AG09319 (cell line): ENCODE measurements around the gene ATP9A.

Experiments used
- DNase-seq: peaks from one replicate; pipeline ENCODE4 v3.0.0-alpha.2; 2010; ENCODE audit warnings: low read depth; ENCODE audit errors: extremely low read depth
- CTCF ChIP-seq: IDR thresholded peaks from 2 replicates; pipeline ENCODE4 v1.5.1; 2011; ENCODE audit warnings: low read depth, mild to moderate bottlenecking, inconsistent platforms, low read length, moderate library complexity

ATP9A gene

DNA sequence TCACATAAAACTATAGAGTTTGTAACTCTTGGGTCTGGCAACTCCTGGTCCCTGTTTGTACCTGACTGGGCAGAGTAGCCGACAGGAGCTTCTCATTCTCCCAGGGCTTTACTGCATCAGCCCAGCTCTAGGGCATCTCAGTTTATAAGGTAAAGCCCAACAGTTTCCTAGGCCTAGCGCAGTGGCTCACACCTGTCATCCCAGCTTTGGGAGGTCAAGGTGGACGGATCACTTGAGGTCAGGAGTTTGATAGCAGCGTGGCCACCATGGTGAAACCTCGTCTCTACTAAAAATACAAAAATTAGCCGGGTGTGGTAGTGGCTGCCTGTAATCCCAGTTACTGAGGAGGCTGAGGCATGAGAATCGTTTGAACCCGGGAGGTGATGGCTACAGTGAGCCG lies 47.8 kb downstream of the ATP9A start:
- TF ChIP-seq CTCF, result no peak
- no peak for DNase-seq

- DNase-seq, result no peak
- no peak for TF ChIP-seq CTCF
Measured at GRCh38 chr20:51715856-51716185, 52.4 kb downstream of the ATP9A start.

DNA sequence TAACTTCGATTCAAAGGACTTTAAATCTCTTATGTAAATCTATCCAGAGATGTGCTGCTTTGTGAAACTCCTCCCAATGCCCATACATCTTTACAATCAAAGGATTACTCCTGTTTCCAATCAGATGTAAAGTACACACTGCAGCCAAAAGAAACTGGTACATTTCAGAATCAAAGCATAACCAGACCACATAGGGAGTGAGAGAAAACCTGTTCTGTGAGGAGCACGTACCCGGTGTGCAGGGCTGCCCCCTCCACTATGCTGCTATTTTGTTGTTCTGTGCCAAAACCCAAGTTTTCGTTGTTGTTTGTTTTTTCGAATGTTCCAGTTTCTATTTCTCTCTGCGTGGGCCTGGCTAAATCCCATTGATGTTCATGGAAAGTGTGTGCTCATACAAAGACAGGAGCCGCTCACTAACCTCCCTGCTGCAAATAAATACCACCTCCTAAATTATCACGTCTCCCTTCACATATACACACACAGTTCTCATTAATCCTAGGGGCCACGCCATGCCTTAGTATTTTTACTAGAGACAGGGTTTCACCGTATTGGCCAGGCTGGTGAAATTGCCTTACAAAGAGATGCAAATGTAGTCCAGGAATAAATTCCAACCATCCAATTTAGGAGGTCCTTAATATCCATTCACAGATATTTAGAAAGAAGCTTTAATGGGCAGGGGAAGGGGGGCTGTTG lies 52.9 kb downstream of the ATP9A start:
- no peak for DNase-seq
- TF ChIP-seq CTCF, result no peak

GRCh38 chr20:51713213-51713598 lies 55.0 kb downstream of the ATP9A start:
- TF ChIP-seq CTCF, result no peak
- no peak for DNase-seq

DNA sequence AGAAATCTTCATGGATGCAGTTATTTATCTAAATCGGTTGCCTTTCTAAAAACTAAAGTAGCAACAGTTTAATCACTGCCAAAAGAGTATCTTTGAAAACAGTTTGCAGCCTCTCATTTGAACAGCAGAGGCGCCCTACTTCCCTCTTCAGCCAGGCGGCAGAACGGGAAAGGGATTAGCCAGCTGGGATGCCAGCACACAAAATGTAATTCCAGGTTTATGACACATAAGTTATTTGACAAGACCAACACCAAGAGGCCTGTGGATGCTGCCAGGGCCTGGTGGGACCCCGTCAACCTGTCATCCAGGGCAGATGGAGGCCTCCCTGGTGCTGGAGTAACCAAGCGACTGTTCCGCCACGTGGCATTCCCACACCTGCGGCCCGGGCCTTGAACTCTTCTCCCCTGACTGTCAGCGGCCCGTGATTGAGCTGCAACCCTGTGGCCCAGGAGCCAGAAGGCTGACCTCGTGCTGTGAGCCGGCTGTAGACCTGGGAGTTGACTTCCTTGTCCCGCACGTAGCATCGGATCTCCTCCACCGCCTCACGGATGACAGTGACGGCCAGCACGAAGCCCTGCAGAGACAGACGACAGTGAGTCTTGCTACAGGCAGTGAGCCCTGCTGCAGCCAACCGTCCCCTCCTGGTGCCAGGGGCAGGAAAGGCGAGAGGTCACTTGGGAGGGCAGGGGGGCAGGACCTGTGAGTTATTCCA lies 55.5 kb downstream of the ATP9A start:
- DNase-seq, result no peak

GRCh38 chr20:51711426-51711825 lies 56.8 kb downstream of the ATP9A start:
- no peak for DNase-seq
- no peak for TF ChIP-seq CTCF

More for the DNA sequence above, 55.5 kb downstream of the ATP9A start:
- TF ChIP-seq CTCF, result peak; percentile 20; the same call in 1 of the 2 replicates

DNA sequence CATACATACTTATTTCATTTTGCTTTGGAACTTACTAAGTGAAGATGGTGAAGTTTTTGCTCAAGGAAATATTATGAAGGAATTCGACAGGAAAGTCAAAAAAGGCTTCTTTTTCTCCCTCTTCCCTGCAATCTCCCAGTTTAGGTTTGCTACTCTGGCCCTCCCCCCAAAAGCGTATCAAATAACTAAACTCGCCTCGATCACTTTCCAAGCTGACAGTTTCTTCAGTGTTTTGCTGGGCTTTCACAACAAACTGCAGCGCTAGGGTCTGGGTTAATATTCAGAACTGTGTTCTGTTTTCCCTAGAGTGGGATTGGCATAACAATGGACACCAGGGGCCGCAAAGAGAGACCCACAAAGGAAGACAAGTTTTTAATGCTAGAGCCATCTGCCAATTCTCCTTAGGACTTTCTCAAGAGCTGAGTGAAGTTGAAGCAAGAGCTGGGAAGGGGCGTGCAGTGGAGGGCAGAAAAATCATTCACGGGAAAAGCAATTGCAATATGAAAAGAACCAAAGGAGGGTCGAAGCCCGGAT lies 57.8 kb downstream of the ATP9A start:
- DNase-seq, result no peak
- no peak for TF ChIP-seq CTCF
